GM18498 (cell line): Measurements from ENCODE around the gene MYO15B.
"Not testable (repeated sequence)": the region's sequence is repeated elsewhere in the genome, so short reads cannot be mapped to it uniquely, and the experiment has no call there.

ENCODE experiments used
- ATAC-seq: cut with Tn5 transposase; IDR thresholded peaks from one replicate; pipeline ENCODE4 v1.9.1; 2021; ENCODE audit warnings: mild to moderate bottlenecking, moderate library complexity; ENCODE audit not compliant: unreplicated experiment

MYO15B gene

GRCh38 chr17:75575197-75575596 lies 12.4 kb upstream of the MYO15B start:
- no peak for ATAC-seq

GRCh38 chr17:75575728-75576127 lies 11.9 kb upstream of the MYO15B start:
- no peak for ATAC-seq

- no peak for ATAC-seq
Observed at GRCh38 chr17:75576661-75577060, 10.9 kb upstream of the MYO15B start.

- not testable (repeated sequence) for ATAC-seq
Observed at GRCh38 chr17:75581121-75581725, 6.4 kb upstream of the MYO15B start.

GRCh38 chr17:75583197-75583596 lies 4.4 kb upstream of the MYO15B start:
- ATAC-seq = not testable (repeated sequence)

GRCh38 chr17:75584849-75585175 lies 2.8 kb upstream of the MYO15B start:
- ATAC-seq = no peak

GRCh38 chr17:75588596-75589011 lies 1.0 kb downstream of the MYO15B start:
- peak; percentile 23 for ATAC-seq

- ATAC-seq = peak; percentile 86
Observed at GRCh38 chr17:75589012-75589918, 1.7 kb downstream of the MYO15B start.

GRCh38 chr17:75589919-75590303 lies 2.3 kb downstream of the MYO15B start:
- ATAC-seq = no peak

GRCh38 chr17:75590314-75590761 lies 2.7 kb downstream of the MYO15B start:
- no peak for ATAC-seq

- ATAC-seq = no peak
Observed at GRCh38 chr17:75590849-75591721, 3.5 kb downstream of the MYO15B start.

GRCh38 chr17:75591722-75592302 lies 4.2 kb downstream of the MYO15B start:
- no peak for ATAC-seq

GRCh38 chr17:75592348-75593020 lies 4.9 kb downstream of the MYO15B start:
- no peak for ATAC-seq

- not testable (repeated sequence) for ATAC-seq
Observed at GRCh38 chr17:75593430-75593829, 5.8 kb downstream of the MYO15B start.

- no peak for ATAC-seq
Observed at GRCh38 chr17:75594499-75595283, 7.1 kb downstream of the MYO15B start.

GRCh38 chr17:75595284-75595919 lies 7.8 kb downstream of the MYO15B start:
- ATAC-seq = no peak

- ATAC-seq = no peak
Observed at GRCh38 chr17:75595920-75596313, 8.3 kb downstream of the MYO15B start.

- ATAC-seq = no peak
Observed at GRCh38 chr17:75596320-75597087, 8.9 kb downstream of the MYO15B start.
